ENCODE data around the gene ARHGAP9. TPM values are rescaled to one million over a fixed set of nuclear protein-coding genes. Genes with fewer than 3 reads are reported as not detected.

ARHGAP9 gene
- total RNA-seq, 4 donors from 2014 or later, result 11.7 to 87.2 (median 27.3) TPM; not detected in 1

DNA sequence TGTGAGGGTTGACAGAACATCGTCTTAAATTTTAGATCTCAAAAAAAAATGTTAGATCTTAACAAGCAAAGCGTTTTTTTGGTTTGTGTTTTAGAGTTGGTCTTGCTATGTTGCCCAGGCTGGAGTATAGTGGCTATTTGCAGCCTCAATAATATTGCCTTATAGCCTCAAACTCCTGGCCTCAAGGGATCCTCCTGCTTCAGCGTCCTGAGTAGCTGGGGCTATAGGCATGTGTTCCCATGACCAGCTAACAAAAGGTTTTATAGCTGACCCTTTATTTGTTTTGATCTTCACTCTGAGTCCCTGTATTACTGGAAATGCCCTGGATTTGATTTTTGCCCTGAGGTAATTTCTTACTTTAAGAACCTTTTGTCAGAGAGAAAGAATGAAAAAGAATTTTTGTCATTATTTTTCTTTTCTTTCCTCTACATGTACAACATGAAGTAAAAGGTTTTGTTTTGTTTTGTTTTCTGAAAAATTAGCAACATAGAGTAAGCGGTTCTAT is 39.9 kb downstream of the ARHGAP9 start:
- no peaks in the 10 kb centered on the region for H3K27me3 ChIP-seq
- WGBS, 2 donors (ENCODE audit: low coverage in 1 of 2), result 77 to 85% methylated on average over 4 of the region's 4 CpGs
- H3K27ac ChIP-seq, result no peak overlapping the region
- H3K4me1 ChIP-seq, result no peaks in the 10 kb centered on the region
- H3K36me3 ChIP-seq, result no peaks in the 10 kb centered on the region
- intact Hi-C loops (cut with DNase I; ENCODE audit: low total_unique reads), result no loop called here
- no peak overlapping the region for H3K4me3 ChIP-seq
- H3K9me3 ChIP-seq, result no peaks in the 10 kb centered on the region
- in situ Hi-C loops (cut with MboI; ENCODE audit: low pct_ligation_motif_present in 1 of 4, low pct_unique_long_range_greater_than_20kb in 1 of 4, low sequenced_read_pairs in 3 of 4), result loop anchor here in 3 of 4 donors (10.0 to 25.0 kb wide), 2 partner anchors 128 to 145 kb away; no protein-coding TSS in a partner anchor
- no peak for TF ChIP-seq POLR2AphosphoS5 (IDR thresholded peaks at IDR 0.05)
- TF ChIP-seq, protein P1, sequence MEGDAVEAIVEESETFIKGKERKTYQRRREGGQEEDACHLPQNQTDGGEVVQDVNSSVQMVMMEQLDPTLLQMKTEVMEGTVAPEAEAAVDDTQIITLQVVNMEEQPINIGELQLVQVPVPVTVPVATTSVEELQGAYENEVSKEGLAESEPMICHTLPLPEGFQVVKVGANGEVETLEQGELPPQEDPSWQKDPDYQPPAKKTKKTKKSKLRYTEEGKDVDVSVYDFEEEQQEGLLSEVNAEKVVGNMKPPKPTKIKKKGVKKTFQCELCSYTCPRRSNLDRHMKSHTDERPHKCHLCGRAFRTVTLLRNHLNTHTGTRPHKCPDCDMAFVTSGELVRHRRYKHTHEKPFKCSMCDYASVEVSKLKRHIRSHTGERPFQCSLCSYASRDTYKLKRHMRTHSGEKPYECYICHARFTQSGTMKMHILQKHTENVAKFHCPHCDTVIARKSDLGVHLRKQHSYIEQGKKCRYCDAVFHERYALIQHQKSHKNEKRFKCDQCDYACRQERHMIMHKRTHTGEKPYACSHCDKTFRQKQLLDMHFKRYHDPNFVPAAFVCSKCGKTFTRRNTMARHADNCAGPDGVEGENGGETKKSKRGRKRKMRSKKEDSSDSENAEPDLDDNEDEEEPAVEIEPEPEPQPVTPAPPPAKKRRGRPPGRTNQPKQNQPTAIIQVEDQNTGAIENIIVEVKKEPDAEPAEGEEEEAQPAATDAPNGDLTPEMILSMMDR (IDR thresholded peaks at IDR 0.05), result no peak
- TF ChIP-seq EP300 (IDR thresholded peaks at IDR 0.05; ENCODE audit: low read depth), result no peak
- TF ChIP-seq POLR2A (IDR thresholded peaks at IDR 0.05), result no peak
- DNase-seq, result no peak

DNA sequence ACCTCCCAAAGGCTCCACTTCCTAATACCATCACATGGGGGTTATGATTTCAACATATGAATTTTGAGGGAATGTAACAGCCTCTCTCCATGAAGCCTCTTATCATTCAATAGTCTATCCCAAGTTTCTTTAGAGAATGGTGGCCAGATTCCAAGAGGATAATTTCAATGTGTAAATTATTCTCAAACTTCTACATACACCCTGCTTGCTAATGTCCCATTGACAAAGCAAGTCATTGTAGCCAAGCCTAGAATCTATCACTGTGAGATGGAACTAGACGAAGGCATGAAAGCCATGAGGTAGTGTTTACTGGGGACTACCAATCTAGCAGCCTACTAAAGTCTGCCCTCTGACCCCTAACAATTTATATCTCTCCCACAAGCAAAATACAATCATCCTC is 41.3 kb downstream of the ARHGAP9 start:
- Histone ChIP-seq H3K36me3 (no peaks in the 10 kb centered on the region), H3K27ac (no peak overlapping the region), H3K4me1 (no peaks in the 10 kb centered on the region), H3K27me3 (no peaks in the 10 kb centered on the region), H3K9me3 (no peaks in the 10 kb centered on the region), H3K4me3 (no peak overlapping the region)
- TF ChIP-seq, protein P1 (IDR thresholded peaks at IDR 0.05), result no peak
- TF ChIP-seq EP300 (IDR thresholded peaks at IDR 0.05; ENCODE audit: low read depth) (no peak), POLR2AphosphoS5 (IDR thresholded peaks at IDR 0.05) (no peak)
- 20 to 56% methylated on average over 1 of the region's 1 CpG for WGBS, 2 donors (ENCODE audit: low coverage in 1 of 2)
- intact Hi-C loops (cut with DNase I; ENCODE audit: low total_unique reads) (no loop called here), in situ Hi-C loops (cut with MboI; ENCODE audit: low pct_ligation_motif_present in 1 of 4, low pct_unique_long_range_greater_than_20kb in 1 of 4, low sequenced_read_pairs in 3 of 4) (loop anchor here in 1 of 4 donors (25.0 kb wide), 1 partner anchor 126 kb away; no protein-coding TSS in a partner anchor)
- DNase-seq, result no peak

DNA sequence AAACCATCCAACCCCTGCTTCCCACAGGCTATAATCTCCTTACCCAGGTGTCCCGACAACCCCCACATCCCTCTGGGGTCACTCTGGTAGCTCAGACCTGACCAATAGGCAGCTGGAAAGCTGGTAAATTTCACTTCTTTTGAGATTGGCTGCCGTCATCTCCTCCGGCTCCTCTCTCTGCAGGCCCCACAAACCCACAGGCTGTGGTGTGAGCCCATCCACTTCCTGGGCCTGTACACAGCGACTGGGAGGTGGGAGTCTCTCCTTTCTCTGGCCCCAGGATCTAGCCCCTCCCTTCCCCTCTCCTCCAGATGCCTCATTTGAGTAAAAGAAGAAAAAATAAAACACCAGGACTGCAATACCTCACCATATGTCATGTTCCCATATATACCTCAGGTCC is 44.4 kb downstream of the ARHGAP9 start:
- TF ChIP-seq EP300 (IDR thresholded peaks at IDR 0.05; ENCODE audit: low read depth) (no peak), POLR2A (IDR thresholded peaks at IDR 0.05) (no peak), POLR2AphosphoS5 (IDR thresholded peaks at IDR 0.05) (no peak)
- TF ChIP-seq, protein P1 (IDR thresholded peaks at IDR 0.05), result no peak
- intact Hi-C loops (cut with DNase I; ENCODE audit: low total_unique reads) (no loop called here), in situ Hi-C loops (cut with MboI; ENCODE audit: low pct_ligation_motif_present in 1 of 4, low pct_unique_long_range_greater_than_20kb in 1 of 4, low sequenced_read_pairs in 3 of 4) (loop anchor here in 1 of 4 donors (25.0 kb wide), 1 partner anchor 123 kb away; no protein-coding TSS in a partner anchor)
- 73% methylated on average over 4 of the region's 4 CpGs; no CpG with 5 or more reads in 1 of the 2 donors for WGBS, 2 donors (ENCODE audit: low coverage in 1 of 2)
- no peak overlapping the region for H3K4me3 ChIP-seq
- peaks cover 0 to 6% (median 0%) of the 10 kb centered on the region in 4 donors for H3K4me1 ChIP-seq
- H3K36me3 ChIP-seq, result no peaks in the 10 kb centered on the region
- no peak for DNase-seq
- no peaks in the 10 kb centered on the region for H3K9me3 ChIP-seq
- no peak overlapping the region for H3K27ac ChIP-seq
- no peaks in the 10 kb centered on the region for H3K27me3 ChIP-seq

DNA sequence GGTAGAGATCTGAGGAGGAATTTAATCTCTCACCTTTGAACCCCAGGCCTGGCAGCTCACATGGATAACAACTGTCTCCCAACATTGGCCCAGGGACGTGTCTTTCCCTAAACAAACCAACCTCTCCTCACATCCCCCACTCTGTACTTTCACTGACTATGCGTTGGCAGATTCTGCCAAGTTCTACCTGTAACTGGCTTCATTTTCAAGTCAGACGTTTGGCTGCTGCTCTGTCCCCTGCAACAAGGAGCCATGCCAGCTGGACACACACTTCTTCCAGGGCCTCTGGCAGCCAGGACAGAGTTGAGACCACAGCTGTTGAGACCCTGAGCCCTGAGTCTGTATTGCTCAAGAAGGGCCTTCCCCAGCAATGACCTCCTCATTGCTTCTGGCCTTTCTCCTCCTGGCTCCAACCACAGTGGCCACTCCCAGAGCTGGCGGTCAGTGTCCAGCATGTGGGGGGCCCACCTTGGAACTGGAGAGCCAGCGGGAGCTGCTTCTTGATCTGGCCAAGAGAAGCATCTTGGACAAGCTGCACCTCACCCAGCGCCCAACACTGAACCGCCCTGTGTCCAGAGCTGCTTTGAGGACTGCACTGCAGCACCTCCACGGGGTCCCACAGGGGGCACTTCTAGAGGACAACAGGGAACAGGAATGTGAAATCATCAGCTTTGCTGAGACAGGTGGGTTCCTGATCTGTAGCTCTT is 45.0 kb downstream of the ARHGAP9 start, which contains the start of gene INHBC:
INHBC (plus strand) TSS at position 268 of the 707 bp plus-strand sequence; CDS start at position 371, 103 bp downstream.
- in situ Hi-C loops (cut with MboI; ENCODE audit: low pct_ligation_motif_present in 1 of 4, low pct_unique_long_range_greater_than_20kb in 1 of 4, low sequenced_read_pairs in 3 of 4) (loop anchor here in 1 of 4 donors (25.0 kb wide), 1 partner anchor 122 kb away; no protein-coding TSS in a partner anchor), intact Hi-C loops (cut with DNase I; ENCODE audit: low total_unique reads) (no loop called here)
- Histone ChIP-seq H3K27ac (no peak within 1 kb of the TSS), H3K4me3 (no peak within 1 kb of the TSS), H3K27me3 (no peaks in the 10 kb centered on the region), H3K4me1 (peaks cover 0 to 10% (median 2%) of the 10 kb centered on the region in 4 donors), H3K36me3 (no peaks in the 10 kb centered on the region), H3K9me3 (no peaks in the 10 kb centered on the region)
- no peak for DNase-seq
- no peak for TF ChIP-seq EP300 (IDR thresholded peaks at IDR 0.05; ENCODE audit: low read depth)
- TF ChIP-seq, protein P1 (IDR thresholded peaks at IDR 0.05), result no peak
- TF ChIP-seq POLR2AphosphoS5 (IDR thresholded peaks at IDR 0.05), result no peak
- TF ChIP-seq POLR2A (IDR thresholded peaks at IDR 0.05), result no peak
- WGBS, 2 donors (ENCODE audit: low coverage in 1 of 2), result 60 to 76% methylated on average over 1 to 8 of the region's 8 CpGs
